GM12873 (cell line): ENCODE results near the gene PDE6D.

Source experiments
- TF ChIP-seq, protein P1 (sequence below): IDR thresholded peaks from 2 replicates; pipeline ENCODE4 v1.5.1; 2012; ENCODE audit warnings: low read depth, mild to moderate bottlenecking, moderate library complexity, low read length, control low read depth; ENCODE audit not compliant: insufficient read depth; ENCODE audit errors: missing control alignments

The PDE6D gene

DNA sequence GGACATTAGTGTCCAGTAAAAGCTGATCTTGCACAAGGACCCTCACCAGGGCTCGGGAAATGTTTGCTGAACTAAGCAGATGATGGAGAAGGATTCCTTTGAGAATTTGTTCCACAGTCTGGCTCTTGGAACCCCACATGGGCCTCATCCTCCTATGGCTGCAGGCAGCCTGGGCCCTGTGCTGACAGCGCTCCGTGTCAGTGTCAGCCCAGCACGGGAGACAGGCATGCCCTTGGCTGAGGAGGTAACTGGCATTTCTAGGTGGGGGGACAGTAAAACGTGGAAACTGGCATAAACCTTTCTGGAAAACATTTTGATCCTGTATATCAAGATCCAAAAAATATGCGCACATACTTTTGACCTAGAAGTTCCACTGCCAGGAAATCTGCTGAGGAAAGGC, 62.3 kb downstream of the PDE6D start:
- TF ChIP-seq, protein P1, sequence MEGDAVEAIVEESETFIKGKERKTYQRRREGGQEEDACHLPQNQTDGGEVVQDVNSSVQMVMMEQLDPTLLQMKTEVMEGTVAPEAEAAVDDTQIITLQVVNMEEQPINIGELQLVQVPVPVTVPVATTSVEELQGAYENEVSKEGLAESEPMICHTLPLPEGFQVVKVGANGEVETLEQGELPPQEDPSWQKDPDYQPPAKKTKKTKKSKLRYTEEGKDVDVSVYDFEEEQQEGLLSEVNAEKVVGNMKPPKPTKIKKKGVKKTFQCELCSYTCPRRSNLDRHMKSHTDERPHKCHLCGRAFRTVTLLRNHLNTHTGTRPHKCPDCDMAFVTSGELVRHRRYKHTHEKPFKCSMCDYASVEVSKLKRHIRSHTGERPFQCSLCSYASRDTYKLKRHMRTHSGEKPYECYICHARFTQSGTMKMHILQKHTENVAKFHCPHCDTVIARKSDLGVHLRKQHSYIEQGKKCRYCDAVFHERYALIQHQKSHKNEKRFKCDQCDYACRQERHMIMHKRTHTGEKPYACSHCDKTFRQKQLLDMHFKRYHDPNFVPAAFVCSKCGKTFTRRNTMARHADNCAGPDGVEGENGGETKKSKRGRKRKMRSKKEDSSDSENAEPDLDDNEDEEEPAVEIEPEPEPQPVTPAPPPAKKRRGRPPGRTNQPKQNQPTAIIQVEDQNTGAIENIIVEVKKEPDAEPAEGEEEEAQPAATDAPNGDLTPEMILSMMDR: no peak

DNA sequence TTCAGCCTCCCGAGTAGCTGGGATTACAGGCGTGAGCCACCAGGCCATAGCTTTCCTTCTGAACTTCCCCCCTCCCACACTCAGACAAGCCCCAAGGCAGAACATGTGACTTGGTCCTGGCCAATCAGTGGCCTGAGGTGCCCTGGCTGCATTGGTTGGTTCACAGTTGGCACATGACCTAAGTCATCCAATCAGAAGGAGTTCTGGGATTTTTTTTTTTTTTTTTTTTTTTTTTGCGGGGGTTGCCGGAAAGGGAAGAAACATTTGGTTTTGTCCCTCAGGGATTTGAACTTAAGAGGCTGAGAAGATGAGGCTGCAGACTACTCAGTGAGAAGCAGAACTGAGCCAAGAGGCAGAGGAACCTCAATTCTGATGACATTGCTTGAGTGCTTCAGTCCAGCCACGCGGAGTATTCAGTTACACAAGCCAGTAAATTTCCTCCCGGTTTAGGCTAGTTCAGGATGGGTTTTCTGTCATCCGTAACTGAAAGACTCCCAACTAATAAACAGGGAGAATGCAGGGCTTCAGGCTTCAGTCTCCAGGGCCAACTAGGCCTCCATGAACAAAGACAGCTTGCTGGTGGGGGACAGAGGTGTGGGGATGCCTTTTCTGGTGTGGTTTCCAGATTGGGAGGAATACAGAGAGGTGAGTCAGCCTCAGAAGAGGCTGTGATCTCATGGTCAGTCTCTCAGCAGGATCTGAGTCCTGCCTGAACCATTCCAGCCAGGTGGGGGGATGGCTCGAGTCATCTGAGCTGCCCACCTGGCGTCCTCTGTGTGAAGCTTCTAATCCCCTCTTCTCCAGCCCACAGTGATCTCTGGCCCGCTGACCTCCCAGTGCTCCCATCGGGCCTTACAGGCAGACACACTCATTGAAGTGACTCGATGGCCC, 63.6 kb downstream of the PDE6D start:
- TF ChIP-seq, protein P1: no peak

DNA sequence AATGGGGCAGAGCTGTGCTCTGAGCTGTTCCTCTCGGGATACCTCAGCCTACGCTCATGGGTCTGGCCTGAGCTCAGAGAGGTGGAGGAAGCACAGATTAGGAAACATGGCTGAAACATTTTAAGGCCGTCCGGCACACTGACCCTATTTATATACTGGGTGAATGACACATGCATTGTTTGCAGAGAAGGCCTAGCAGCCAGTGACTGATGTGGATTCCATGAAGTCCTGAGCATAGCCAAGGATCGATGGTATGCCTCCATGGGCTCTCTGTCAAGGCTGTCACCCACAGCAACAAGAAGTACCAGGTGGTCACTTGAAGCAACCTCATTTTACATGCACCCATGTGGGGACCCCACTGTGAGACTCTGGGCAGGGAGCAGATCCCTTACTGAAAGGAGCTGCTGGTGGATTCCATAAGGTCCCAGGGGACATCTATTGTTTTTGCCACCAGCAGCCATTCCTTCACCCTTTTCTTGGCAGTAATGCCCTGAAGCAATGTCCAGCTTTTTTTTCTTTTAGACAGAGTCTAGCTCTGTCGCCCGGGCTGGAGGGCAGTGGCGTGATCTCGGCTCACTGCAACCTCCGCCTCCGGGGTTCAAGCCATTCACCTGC, 64.3 kb downstream of the PDE6D start:
- TF ChIP-seq, protein P1: no peak

DNA sequence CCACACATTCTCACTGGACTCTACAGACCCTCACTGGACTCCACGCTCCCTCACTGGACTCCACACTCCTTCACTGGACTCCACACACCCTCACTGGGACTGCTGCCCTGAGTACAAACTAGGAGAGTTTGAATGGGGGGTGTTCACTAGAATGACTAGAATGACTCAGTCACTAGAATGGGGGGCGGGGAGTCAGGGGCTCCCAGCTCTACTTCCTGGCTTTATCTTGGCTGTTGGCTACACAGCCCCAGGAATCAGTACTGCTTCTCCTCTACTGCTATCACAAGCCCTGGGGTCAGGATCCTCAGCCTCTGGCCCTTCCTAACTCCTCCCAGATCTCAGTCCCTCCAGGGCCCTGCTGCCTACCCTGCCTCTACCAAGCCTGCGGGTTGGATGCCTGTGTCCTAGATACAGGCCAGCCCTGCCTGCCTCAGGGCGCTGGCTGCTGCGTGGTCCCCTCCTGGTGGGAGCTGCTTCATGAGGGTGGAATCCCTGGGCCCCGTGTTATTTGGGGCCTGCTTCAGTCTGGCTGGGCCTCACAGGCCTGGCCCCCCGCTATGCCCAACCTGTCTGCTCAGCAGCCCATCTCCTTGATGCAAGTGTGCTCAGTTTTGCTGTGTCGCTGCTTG, 65.0 kb downstream of the PDE6D start:
- TF ChIP-seq, protein P1: no peak

DNA sequence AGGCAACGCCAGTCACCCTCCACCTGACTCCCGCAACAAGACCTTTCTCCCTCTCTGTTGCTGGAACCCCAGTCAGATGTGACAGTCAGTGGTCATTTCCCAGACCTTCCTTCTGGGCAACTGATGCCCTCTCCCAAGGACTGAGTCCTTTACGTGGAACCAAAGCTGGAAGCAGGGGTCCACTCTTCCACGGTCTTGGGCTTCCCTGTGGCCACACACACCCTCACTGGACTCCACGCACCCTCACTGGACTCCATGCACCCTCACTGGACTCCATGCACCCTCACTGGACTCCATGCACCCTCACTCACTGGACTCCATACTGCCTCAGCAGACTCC, 65.6 kb downstream of the PDE6D start:
- TF ChIP-seq, protein P1: no peak

DNA sequence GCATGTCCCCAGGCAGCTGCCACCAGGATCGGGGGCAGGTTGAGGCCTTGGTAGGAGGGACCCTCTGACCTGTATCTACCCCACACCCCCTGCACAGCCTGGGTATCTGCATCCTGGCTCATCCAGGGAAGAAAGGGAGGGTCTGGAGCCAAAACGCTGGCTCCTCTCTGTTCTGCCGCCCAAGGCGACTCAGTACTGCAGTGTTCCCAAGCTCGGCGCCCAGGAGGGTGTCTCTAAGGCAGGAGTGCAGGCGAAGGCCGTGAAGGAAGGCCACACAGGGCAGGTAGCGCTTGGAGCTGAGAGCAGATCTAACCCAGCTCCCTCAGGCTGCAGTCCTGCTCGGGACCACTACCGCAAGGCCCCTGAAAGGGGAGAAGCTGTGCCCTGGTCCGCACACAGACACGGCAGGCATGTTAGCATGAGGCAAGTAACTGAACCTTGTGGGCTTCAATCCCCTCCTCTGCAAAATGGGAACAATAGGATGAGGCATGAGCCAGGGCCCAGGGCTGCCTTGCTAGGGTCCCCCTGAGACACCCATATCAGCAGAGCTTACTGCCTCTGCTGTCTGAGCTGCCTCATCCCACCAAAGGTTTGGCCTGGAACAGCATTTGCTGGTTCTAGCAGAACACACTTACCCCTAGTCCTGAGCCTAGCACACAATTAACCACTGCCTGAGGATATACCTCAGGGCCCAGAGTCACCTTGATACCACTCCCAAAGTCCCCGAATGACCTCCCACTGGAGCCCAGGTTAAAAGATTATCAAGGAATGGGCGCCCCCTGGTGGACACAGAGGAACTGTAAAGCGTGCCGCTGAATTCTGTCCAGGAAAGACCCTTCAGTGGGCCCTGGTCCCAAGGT, 66.2 kb downstream of the PDE6D start:
- TF ChIP-seq, protein P1: peak; percentile 78
